ENCODE results near the gene CREB3L2. TPM values are rescaled to one million over a fixed set of nuclear protein-coding genes. Genes with fewer than 3 reads are reported as not detected.

CREB3L2 gene
- 24.0 and 26.6 TPM in 2 replicates for total RNA-seq

DNA sequence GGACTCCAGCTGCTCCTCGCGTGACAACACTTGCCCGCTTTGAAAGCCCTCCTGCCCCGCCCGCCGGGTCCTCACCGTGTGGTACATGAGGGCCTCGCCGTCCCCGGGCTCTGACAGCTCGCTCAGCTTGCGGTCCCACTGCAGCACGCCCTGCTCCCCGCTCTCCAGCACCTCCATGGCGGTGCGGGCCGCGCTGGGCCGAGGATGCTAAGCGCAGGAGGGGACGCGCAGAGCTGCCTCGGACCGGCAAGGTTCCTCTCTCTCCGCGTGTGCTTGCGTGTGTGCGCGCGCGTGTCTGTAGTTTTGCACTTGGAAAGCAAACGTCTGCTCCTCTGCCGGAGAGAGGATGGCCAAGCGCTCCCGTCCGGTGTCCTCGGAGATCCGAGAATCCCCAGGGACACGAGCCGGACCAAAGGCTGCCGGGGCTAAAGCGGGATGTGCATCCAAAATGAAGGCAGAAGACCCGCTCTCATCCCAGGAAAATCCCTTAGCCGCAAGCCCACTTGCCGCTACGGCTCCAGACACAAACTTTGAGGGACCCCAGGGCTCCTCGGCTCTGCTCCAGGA is at the start of gene CREB3L2:
TSS of gene CREB3L2 (minus strand) at position 558 of the 567 bp plus-strand sequence. CDS start at position 177, 381 bp downstream.

DNA sequence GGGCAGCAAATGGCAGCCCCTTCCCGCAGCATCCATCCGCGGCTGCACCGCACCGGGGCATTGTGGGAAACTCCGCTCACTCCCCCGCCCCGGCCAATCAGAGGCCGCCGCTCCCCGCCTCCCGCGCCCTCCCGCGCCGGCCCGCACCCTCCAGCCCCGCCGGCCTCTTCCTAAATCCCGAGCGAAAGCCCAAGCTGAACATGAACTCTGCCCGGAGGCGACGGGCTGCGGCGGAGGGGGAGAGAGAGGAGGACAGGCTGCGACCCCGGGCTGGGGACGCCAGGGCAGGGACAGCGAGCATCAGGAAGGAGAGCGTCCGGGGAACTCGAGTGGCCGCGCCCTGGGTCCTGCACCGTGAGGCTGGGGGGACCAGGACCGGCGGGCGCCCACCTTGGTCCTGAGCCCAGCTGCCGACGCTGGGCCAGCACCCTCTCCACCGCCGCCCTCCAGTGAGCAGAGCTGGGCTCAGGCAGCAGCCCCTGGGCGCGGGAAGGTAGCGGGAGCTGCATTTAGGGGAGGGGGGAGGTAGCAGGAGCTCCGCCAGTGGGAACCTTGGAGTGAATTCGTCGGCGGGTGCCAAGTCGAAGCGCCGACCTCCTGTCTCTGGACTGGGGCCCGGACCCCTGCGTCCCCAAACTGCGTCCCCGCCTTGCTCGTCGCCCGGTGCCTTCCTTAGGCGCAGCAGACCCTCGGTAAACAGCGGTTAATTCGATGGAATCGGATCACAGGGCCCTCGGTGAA is 154.9 kb downstream of the CREB3L2 start, which contains the start of gene DGKI:
TSS of gene DGKI (minus strand) at position 148 of the 741 bp plus-strand sequence.

Other genes with a start within 250 kb of the CREB3L2 start
- 2.4 and 2.9 TPM in 2 replicates for gene DGKI, start 155.1 kb downstream of the CREB3L2 start, total RNA-seq
- under 0.01 TPM in 1 of 2 replicates, not detected in the other for gene AKR1D1, start 74.4 kb upstream of the CREB3L2 start, total RNA-seq